RPMI7951 (cell line): Measurements from ENCODE around the gene HDGFL2. TPM values are rescaled to one million over a fixed set of nuclear protein-coding genes. Genes with fewer than 3 reads are reported as not detected.

Experiments
- DNase-seq: peaks from one replicate; pipeline ENCODE4 v3.0.0-alpha.2; 2012; ENCODE audit warnings: low read depth
- total RNA-seq: library from RNA; depleted of rRNA; stranded (reverse); fragments of >200 nt; shearing (Covaris generic); gene quantifications from 2 replicates; pipeline ENCODE4 v1.2.3, GENCODE V29; 2014; rRNA removed

The HDGFL2 gene
- 41.9 and 60.5 TPM in 2 replicates for total RNA-seq

GRCh38 chr19:4472174-4472974 lies at the start of gene HDGFL2:
TSS of gene HDGFL2 (plus strand) at chr19:4472297. CDS start at chr19:4472351, 54 bp downstream.
- DNase-seq: no peak

DNA sequence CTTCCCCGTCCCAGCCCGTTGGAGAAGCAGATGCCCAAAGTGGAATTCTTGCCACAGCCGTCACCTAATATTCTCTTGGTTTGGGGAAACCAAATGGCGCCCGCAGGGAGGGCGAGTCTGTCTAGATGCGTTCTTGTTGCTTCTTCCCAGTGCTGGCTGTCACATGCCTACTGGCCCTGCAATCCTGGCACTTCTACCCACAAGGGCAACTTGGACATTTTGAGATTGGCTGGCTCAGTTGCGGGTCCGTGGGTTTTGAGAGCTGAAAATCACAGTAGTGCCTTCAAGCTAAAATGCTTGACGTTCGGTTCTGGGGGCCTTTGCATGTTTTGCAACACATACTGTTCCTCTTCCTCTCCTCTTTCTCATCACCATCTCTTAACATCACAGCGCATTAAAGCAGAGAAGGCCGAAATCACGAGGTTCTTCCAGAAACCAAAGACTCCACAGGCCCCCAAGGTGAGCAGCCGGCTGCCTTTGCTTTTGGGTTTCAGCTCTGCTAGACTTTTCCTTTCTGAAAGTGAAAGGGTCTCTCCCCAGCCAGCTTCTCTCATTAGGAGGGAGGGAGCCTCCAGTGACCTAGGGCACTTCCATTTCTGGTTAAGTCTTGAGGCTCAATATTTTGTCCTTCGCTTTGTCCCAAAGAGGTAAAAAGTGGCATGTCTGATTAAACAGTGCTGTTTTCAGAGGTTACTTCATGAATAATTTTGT lies 48.5 kb upstream of the HDGFL2 start:
- DNase-seq: no peak

DNA sequence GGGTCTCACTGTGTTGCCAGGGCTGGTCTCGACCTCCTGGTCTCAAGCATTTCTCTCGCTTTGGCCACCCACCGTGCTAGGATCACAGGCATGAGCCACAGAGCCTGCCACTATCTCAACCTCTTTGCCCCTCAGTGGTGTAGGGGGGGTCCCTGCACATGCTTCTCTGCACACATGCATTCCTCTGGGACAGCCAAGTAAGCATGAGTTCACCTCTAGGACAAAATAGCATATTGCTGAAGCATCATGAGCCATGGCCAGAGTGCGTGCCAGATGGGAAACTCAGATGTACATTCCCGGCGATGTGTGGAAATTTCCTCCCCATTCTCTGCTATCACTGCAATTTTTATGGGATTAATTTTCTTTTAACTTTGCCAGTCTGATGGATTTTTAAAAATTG lies 46.6 kb upstream of the HDGFL2 start:
- DNase-seq: no peak

GRCh38 chr19:4428326-4428975 lies 43.6 kb upstream of the HDGFL2 start:
- no peak for DNase-seq

GRCh38 chr19:4429256-4429655 lies 42.8 kb upstream of the HDGFL2 start:
- DNase-seq: no peak

- no peak for DNase-seq
Observed at GRCh38 chr19:4429771-4430171, 42.3 kb upstream of the HDGFL2 start.

- DNase-seq: no peak
Observed at GRCh38 chr19:4430760-4431159, 41.3 kb upstream of the HDGFL2 start.

DNA sequence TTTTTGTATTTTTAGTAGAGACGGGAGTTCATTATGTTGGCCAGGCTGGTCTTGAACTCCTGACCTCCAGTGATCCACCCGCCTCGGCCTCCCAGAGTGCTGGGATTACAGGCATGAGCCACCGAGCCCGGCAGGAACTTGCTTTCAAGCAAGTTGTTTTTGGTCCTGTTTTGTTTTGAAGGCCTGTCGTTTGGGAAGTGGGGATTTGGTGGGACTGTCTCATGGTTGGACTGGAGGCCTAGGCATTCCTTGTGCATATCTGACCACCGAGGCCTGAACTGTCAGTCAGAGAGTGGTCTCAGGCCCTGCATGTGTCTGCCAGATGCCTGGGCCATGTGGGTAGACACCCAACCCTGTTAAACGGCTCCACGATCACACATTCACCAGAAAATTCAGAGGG lies 40.8 kb upstream of the HDGFL2 start:
- DNase-seq: no peak

DNA sequence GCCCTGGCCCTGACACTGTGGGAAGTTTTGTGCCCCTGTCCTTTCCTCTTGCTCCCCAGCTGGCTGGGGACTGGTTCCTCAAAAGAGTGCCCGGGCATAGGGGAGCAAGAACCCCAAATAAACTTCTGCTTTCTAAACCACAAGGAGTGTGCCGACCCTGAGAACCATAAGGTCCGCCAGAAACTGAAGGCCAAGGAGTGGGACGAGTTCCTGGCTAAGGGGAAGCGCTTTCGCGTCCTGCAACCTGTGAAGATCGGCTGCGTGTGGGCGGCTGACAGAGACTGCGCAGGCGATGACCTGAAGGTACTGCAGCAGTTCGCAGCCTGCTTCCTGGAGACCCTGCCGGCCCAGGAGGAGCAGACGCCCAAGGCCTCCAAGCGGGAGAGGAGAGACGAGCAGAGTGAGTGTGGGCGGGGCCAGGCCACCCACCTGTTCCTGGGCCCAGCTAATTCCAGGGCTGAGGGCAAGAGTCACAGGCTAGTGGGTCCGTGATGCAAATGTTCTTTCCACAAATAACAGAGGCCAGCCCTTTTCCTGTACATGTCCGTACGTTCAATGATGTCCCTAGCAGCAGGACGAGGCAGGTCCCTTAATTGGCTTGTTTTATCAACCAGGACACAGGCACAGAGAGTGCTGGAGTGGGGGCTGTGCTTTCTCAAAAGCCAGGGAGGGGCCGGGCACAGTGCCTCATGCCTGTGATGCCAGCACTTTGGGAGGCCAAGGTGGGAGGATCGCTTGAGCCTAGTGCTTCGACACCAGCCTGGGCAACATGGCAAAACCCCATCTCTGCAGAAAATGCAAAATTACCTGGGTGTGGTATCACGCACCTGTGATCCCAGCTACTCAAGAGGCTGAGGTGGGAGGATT lies 40.1 kb upstream of the HDGFL2 start:
- no peak for DNase-seq

GRCh38 chr19:4432918-4433506 lies 39.1 kb upstream of the HDGFL2 start:
- DNase-seq: no peak

DNA sequence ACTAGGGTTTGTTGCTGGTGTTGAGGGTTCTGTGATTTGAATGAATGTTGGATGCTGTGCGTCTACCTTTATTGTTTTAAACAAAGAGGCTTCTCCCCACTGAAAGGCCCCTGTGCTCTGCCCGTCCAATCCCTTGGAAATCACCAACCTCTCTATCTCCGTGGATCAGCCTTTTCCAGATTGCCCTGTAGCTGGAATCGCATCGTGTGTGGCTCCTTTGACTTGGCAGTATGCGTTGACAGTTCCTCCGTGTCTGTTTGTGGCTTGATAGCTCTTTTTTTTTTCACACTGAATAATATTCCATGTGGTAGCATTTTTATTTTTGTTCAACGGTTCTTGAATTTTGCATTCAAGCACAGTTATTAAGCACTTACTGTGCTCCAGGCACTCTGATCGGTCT lies 37.7 kb upstream of the HDGFL2 start:
- no peak for DNase-seq

- no peak for DNase-seq
Observed at GRCh38 chr19:4436231-4436630, 35.9 kb upstream of the HDGFL2 start.

GRCh38 chr19:4437103-4437502 lies 35.0 kb upstream of the HDGFL2 start:
- no peak for DNase-seq

- no peak for DNase-seq
Observed at GRCh38 chr19:4439243-4439642, 32.9 kb upstream of the HDGFL2 start.

DNA sequence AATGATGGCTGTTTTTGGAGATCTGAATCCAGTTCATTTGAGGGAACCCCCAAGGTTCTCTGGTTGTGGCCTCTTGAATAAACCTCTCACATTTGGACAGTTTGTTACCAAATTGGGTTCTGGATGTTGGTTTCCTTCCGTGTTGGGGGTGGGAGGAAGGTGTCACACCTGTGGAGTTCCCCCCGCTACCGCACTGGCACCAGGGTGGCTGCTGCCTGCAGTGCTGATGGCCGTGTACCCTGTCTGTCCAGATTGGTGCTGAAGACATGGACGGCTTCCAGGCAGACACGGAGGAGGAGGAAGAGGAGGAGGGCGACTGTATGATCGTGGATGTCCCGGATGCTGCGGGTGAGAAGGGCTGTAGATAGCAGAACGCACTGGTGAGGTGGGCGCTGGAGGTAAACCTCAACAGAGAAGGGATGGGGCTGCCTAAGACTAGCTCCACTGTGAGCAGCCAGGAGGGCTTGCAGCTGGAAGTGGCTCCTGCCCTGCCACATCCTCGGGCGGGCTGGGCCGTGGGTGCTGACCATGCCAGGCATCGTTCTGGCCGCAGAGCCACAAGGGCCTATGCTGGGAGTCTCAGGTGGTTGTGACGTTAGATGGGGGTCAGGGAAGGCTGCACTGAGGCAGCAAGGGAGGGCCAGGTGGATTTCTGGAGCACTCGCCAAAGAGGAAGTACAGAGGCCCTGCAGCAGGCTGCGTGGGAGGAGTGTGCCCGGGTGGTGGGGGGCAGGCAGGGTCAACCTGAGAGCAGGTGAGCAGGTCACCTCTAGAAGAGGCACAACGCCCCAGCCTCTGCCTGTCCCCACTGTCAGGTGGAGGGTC lies 29.9 kb upstream of the HDGFL2 start:
- DNase-seq: no peak

- no peak for DNase-seq
Observed at GRCh38 chr19:4442819-4443146, 29.3 kb upstream of the HDGFL2 start.

- DNase-seq: no peak
Observed at GRCh38 chr19:4443188-4443587, 28.9 kb upstream of the HDGFL2 start.

- DNase-seq: no peak
Observed at GRCh38 chr19:4443966-4444764, 27.9 kb upstream of the HDGFL2 start.
